Measurements from ENCODE around the gene AGTR1.

AGTR1 gene

DNA sequence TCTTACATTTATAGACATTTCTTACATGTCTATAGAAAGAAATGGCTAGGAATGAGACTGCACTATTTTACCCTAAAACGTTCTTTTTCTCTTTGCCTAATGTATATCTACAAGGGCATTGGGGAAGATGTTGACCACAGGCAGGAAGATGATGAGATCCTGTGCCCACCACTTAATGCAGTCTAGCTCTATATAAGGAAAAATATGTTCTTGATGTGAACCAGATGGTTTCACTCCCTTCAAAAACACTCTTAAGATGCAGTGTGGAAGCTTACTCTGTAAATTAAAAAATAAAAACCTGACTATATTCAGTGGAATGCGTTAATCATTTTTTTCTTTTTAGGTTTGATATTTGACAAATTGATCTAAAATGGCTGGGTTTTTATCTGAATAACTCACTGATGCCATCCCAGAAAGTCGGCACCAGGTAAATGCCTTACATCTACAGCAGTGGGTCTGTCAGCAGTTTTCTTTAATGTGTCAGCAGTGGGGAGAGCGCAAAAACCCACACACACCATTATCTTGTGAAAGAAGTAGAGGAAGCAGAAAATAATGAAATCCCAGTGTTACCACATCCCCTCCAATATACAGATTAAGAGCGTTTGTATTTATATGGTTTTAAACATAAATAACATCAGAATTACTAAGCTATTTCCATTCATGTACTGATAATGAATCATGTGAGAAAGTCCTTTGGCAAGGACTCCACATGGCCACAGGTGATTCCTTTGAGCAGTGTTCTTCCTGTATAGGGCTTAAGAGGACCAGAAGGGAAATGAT is 10.1 kb downstream of the AGTR1 start:
- Histone ChIP-seq H3K9ac (ENCODE audit: low read length) (no peak overlapping the region), H3K4me3 (ENCODE audit: low read length) (no peak overlapping the region), H3K27ac (ENCODE audit: low read depth, low read length) (peak overlapping the region; percentile 14), H3K36me3 (ENCODE audit: control insufficient read depth, insufficient read depth, low read length) (no peaks in the 10 kb centered on the region), H3K4me1 (ENCODE audit: control insufficient read depth, insufficient read depth, low read length) (peaks cover 30% of the 10 kb centered on the region), H3K27me3 (ENCODE audit: control insufficient read depth, insufficient read depth, low read length) (no peaks in the 10 kb centered on the region)

GRCh38 chr3:148708409-148708808 is 10.7 kb downstream of the AGTR1 start:
- no peak overlapping the region for H3K9ac ChIP-seq (ENCODE audit: low read length)
- peaks cover 30% of the 10 kb centered on the region for H3K4me1 ChIP-seq (ENCODE audit: control insufficient read depth, insufficient read depth, low read length)
- H3K4me3 ChIP-seq (ENCODE audit: low read length): no peak overlapping the region
- no peak overlapping the region for H3K27ac ChIP-seq (ENCODE audit: low read depth, low read length)
- no peaks in the 10 kb centered on the region for H3K36me3 ChIP-seq (ENCODE audit: control insufficient read depth, insufficient read depth, low read length)
- no peaks in the 10 kb centered on the region for H3K27me3 ChIP-seq (ENCODE audit: control insufficient read depth, insufficient read depth, low read length)

GRCh38 chr3:148709560-148710253 is 12.0 kb downstream of the AGTR1 start:
- Histone ChIP-seq H3K36me3 (ENCODE audit: control insufficient read depth, insufficient read depth, low read length) (no peaks in the 10 kb centered on the region), H3K27ac (ENCODE audit: low read depth, low read length) (no peak overlapping the region), H3K4me1 (ENCODE audit: control insufficient read depth, insufficient read depth, low read length) (peaks cover 30% of the 10 kb centered on the region), H3K4me3 (ENCODE audit: low read length) (no peak overlapping the region), H3K9ac (ENCODE audit: low read length) (no peak overlapping the region), H3K27me3 (ENCODE audit: control insufficient read depth, insufficient read depth, low read length) (no peaks in the 10 kb centered on the region)

DNA sequence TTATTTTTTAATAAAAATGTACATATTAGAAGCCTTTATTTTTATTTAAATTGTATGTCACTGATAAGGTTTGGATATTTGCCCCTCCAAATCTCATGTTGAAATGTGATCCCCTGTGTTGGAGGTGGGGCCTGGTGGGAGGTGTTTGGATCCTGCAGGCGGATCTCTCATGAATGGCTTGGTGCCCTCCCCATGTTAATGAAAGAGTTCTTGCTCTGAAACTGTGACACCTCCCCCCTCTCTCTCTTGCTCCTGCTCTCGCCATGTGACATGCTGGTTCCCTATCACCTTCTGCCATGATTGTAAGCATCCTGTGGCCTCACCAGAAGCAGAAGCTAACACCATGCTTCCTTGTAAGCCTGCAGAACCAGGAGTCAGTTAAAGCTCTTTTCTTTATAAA is 13.0 kb downstream of the AGTR1 start:
- Histone ChIP-seq H3K9ac (ENCODE audit: low read length) (no peak overlapping the region), H3K4me1 (ENCODE audit: control insufficient read depth, insufficient read depth, low read length) (peaks cover 30% of the 10 kb centered on the region), H3K27me3 (ENCODE audit: control insufficient read depth, insufficient read depth, low read length) (no peaks in the 10 kb centered on the region), H3K27ac (ENCODE audit: low read depth, low read length) (no peak overlapping the region), H3K4me3 (ENCODE audit: low read length) (no peak overlapping the region), H3K36me3 (ENCODE audit: control insufficient read depth, insufficient read depth, low read length) (no peaks in the 10 kb centered on the region)

GRCh38 chr3:148711981-148712666 is 14.4 kb downstream of the AGTR1 start:
- Histone ChIP-seq H3K9ac (ENCODE audit: low read length) (no peak overlapping the region), H3K27ac (ENCODE audit: low read depth, low read length) (peak overlapping the region; percentile 41), H3K4me3 (ENCODE audit: low read length) (no peak overlapping the region), H3K27me3 (ENCODE audit: control insufficient read depth, insufficient read depth, low read length) (no peaks in the 10 kb centered on the region), H3K36me3 (ENCODE audit: control insufficient read depth, insufficient read depth, low read length) (no peaks in the 10 kb centered on the region), H3K4me1 (ENCODE audit: control insufficient read depth, insufficient read depth, low read length) (peaks cover 30% of the 10 kb centered on the region)

DNA sequence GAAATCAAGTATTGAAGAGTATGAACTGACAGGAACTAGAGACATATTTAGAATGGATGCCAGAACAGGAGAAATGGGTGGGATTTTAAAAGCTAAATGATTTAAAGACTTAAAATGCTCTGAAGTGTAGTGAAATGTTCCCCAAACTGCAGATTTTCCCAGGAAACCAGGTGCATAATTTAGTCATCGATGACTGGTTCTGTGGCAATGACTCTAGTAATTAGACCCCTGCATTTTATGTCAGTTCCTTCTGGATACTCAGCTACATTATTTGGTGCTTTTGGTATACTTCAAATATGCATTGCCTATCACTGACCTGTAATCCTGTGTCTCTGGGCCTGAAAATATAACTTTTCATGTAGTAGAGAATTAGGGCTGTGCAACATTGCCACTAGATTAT is 16.8 kb downstream of the AGTR1 start:
- no peak overlapping the region for H3K9ac ChIP-seq (ENCODE audit: low read length)
- H3K27me3 ChIP-seq (ENCODE audit: control insufficient read depth, insufficient read depth, low read length): no peaks in the 10 kb centered on the region
- H3K4me3 ChIP-seq (ENCODE audit: low read length): no peak overlapping the region
- peaks cover 37% of the 10 kb centered on the region for H3K4me1 ChIP-seq (ENCODE audit: control insufficient read depth, insufficient read depth, low read length)
- H3K27ac ChIP-seq (ENCODE audit: low read depth, low read length): no peak overlapping the region
- no peaks in the 10 kb centered on the region for H3K36me3 ChIP-seq (ENCODE audit: control insufficient read depth, insufficient read depth, low read length)

DNA sequence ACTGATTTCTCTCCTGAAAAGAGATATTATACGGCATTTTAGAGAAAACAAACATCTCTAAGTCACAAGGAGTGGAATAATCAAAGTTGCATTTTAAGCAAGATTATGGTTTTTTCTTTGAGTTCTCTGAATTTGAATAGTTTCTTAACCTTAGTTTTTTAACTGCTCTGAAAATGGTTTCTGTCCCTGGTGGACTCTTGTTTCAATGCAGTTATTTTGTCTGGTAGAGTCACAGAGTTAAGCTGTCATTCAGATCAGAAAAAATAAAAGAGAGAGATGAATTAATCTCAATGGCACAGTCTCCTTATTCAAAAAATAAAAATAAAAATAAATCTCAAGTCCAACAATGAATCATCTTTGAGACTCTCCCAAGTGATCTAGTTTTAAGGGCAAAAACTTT is 19.0 kb downstream of the AGTR1 start:
- H3K4me3 ChIP-seq (ENCODE audit: low read length): no peak overlapping the region
- no peak overlapping the region for H3K27ac ChIP-seq (ENCODE audit: low read depth, low read length)
- H3K4me1 ChIP-seq (ENCODE audit: control insufficient read depth, insufficient read depth, low read length): peaks cover 25% of the 10 kb centered on the region
- no peak overlapping the region for H3K9ac ChIP-seq (ENCODE audit: low read length)
- H3K36me3 ChIP-seq (ENCODE audit: control insufficient read depth, insufficient read depth, low read length): no peaks in the 10 kb centered on the region
- no peaks in the 10 kb centered on the region for H3K27me3 ChIP-seq (ENCODE audit: control insufficient read depth, insufficient read depth, low read length)

DNA sequence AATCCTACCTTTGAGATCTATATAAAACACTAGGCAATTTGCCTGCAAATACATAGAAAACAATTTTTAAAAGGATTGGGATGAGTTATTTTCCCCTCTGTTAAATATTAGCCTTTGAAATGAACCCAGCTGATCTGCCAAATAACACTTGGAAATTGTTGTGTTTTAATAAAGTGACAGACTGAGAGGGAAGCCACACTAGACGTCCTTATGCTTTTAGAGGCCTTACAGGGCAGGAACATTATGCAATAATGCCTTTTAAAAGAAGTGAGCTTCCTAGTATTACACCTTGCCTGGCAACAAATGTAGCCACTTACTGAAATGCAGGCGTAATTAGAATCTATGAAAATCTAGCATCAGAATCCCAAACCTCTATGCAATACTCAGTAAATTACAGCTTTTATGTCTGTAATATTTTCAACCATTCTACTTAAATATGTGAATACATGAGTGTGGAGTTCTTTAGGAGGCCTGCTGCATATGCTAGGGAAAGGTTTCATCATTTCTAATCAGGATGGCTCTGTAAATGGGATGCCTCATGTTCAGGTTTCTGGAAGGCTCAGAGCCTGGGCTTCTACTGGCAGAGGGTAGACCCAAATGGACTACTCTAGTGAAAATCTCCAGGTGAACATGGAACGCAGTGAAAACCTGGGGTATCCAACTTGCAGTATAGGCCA is 20.3 kb downstream of the AGTR1 start:
- Histone ChIP-seq H3K27ac (ENCODE audit: low read depth, low read length) (peak overlapping the region; percentile 35), H3K36me3 (ENCODE audit: control insufficient read depth, insufficient read depth, low read length) (no peaks in the 10 kb centered on the region), H3K4me1 (ENCODE audit: control insufficient read depth, insufficient read depth, low read length) (peaks cover 20% of the 10 kb centered on the region), H3K9ac (ENCODE audit: low read length) (no peak overlapping the region), H3K4me3 (ENCODE audit: low read length) (no peak overlapping the region), H3K27me3 (ENCODE audit: control insufficient read depth, insufficient read depth, low read length) (no peaks in the 10 kb centered on the region)

- Histone ChIP-seq H3K4me1 (ENCODE audit: control insufficient read depth, insufficient read depth, low read length) (peaks cover 20% of the 10 kb centered on the region), H3K4me3 (ENCODE audit: low read length) (no peak overlapping the region), H3K9ac (ENCODE audit: low read length) (no peak overlapping the region), H3K27ac (ENCODE audit: low read depth, low read length) (peak overlapping the region; percentile 6), H3K36me3 (ENCODE audit: control insufficient read depth, insufficient read depth, low read length) (no peaks in the 10 kb centered on the region), H3K27me3 (ENCODE audit: control insufficient read depth, insufficient read depth, low read length) (no peaks in the 10 kb centered on the region)
Observed at GRCh38 chr3:148718982-148719862, 21.5 kb downstream of the AGTR1 start.

DNA sequence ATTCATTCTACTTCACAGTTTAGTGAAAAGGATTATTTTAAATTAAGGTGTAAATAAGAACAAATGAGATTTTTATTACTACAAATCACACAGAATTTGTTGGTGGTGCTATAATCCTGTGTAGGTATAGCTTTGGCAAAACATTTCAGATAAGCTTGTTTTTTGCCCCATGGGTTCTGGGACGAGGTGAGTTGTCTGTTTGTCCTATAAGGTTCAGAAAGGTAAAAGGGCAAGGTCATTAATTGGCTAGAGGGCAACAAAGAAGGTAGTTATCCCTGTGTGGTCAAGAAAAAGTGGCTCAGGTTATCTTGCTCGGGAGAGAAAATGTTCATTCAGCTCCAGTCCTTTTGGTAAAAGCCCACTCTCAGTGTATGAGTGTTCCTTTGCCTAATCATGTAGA is 23.2 kb downstream of the AGTR1 start:
- H3K9ac ChIP-seq (ENCODE audit: low read length): no peak overlapping the region
- peaks cover 20% of the 10 kb centered on the region for H3K4me1 ChIP-seq (ENCODE audit: control insufficient read depth, insufficient read depth, low read length)
- no peak overlapping the region for H3K4me3 ChIP-seq (ENCODE audit: low read length)
- H3K27me3 ChIP-seq (ENCODE audit: control insufficient read depth, insufficient read depth, low read length): no peaks in the 10 kb centered on the region
- H3K27ac ChIP-seq (ENCODE audit: low read depth, low read length): no peak overlapping the region
- no peaks in the 10 kb centered on the region for H3K36me3 ChIP-seq (ENCODE audit: control insufficient read depth, insufficient read depth, low read length)

GRCh38 chr3:148723631-148724030 is 25.9 kb downstream of the AGTR1 start:
- H3K4me3 ChIP-seq (ENCODE audit: low read length): no peak overlapping the region
- no peaks in the 10 kb centered on the region for H3K27me3 ChIP-seq (ENCODE audit: control insufficient read depth, insufficient read depth, low read length)
- H3K9ac ChIP-seq (ENCODE audit: low read length): no peak overlapping the region
- no peaks in the 10 kb centered on the region for H3K36me3 ChIP-seq (ENCODE audit: control insufficient read depth, insufficient read depth, low read length)
- peaks cover 18% of the 10 kb centered on the region for H3K4me1 ChIP-seq (ENCODE audit: control insufficient read depth, insufficient read depth, low read length)
- no peak overlapping the region for H3K27ac ChIP-seq (ENCODE audit: low read depth, low read length)
